Stomach (tissue), 4 donors: ENCODE data around the gene DHRS13.

Experiments
- POLR2AphosphoS5 ChIP-seq, 3 donors: sonication (generic); formaldehyde crosslinking; IDR thresholded peaks; one replicate each; pipeline ENCODE4 v1.6.1; 2016; ENCODE audit warnings: antibody characterized with exemption in 3 of 3
- TF ChIP-seq, protein P1 (sequence below), 7 experiments: fragments of 450-650 bp in 4 of 7; fragments of 200-600 bp in 3 of 7; sonication (generic) in 3 of 7; IDR thresholded peaks; one replicate each; pipeline ENCODE4 v1.5.1; 2016 to 2019; ENCODE audit warnings: antibody characterized with exemption in 7 of 7, control low read depth in 2 of 7, mild to moderate bottlenecking in 1 of 7

DNA sequence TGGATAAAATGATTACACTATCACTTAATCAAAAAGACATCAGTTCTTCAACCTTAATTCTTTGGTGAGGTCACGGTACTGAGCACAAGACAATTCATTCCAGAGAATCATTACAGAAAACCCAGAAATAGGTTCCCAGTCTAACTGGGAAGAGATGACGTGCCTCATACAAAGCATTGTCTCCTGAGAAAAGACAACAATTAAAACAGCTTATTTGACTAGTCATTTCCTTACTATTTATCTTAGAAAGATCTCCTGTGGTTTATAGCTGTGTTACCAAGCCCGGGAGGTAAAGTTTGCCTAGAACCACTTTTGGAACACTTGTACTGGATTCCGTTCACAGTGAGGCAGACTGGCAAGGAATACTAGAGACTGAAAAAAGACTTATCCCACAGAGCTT is 43.4 kb upstream of the DHRS13 start:
- TF ChIP-seq, protein P1, sequence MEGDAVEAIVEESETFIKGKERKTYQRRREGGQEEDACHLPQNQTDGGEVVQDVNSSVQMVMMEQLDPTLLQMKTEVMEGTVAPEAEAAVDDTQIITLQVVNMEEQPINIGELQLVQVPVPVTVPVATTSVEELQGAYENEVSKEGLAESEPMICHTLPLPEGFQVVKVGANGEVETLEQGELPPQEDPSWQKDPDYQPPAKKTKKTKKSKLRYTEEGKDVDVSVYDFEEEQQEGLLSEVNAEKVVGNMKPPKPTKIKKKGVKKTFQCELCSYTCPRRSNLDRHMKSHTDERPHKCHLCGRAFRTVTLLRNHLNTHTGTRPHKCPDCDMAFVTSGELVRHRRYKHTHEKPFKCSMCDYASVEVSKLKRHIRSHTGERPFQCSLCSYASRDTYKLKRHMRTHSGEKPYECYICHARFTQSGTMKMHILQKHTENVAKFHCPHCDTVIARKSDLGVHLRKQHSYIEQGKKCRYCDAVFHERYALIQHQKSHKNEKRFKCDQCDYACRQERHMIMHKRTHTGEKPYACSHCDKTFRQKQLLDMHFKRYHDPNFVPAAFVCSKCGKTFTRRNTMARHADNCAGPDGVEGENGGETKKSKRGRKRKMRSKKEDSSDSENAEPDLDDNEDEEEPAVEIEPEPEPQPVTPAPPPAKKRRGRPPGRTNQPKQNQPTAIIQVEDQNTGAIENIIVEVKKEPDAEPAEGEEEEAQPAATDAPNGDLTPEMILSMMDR (IDR thresholded peaks at IDR 0.05) = no peak
- no peak for TF ChIP-seq POLR2AphosphoS5 (IDR thresholded peaks at IDR 0.05)
